IMR-90 (cell line): ENCODE data around the gene GUCY1A2. TPM values are rescaled to one million over a fixed set of nuclear protein-coding genes. Genes with fewer than 3 reads are reported as not detected.

Experiments used
- ATAC-seq: fragments of 200-7000 bp; cut with Tn5 transposase; 2 replicates; pipeline ENCODE4 v1.9.1; 2020; ENCODE audit warnings: low read depth, mild to moderate bottlenecking, moderate library complexity
- BruUV-seq: library from RNA; stranded (reverse); fragments of 400-500 nt; replicated peaks from 2 replicates; lab custom pipeline; 2021; lab: Mats Ljungman, UMichigan
- CTCF ChIA-PET: fragments of 300-600 bp; formaldehyde crosslinking; extraction: SDS; loops from one replicate; lab custom pipeline; 2021; ENCODE audit warnings: antibody characterized with exemption; lab: Yijun Ruan, JAX
- POLR2A ChIA-PET: fragments of 300-600 bp; sonication (Branson Sonifier 250); formaldehyde crosslinking; loops from one replicate; lab custom pipeline; 2022; ENCODE audit warnings: antibody characterized with exemption; ENCODE audit not compliant: unreplicated experiment; lab: Charles Lee
- DNase-seq: peaks from one replicate; pipeline ENCODE4 v3.0.0; 2013
- H2AFZ ChIP-seq: replicated peaks from 2 replicates; pipeline ENCODE3; 2013; ENCODE audit warnings: low read length, mild to moderate bottlenecking; ENCODE audit not compliant: poor library complexity
- H2AK5ac ChIP-seq: 2 replicates; pipeline ENCODE4 v1.6.1; 2013; ENCODE audit warnings: low read depth, low read length, inconsistent platforms
- H2AK9ac ChIP-seq: replicated peaks from 2 replicates; pipeline ENCODE3; 2013; ENCODE audit warnings: mild to moderate bottlenecking, low read depth, low read length, moderate library complexity; ENCODE audit not compliant: poor library complexity
- H2BK120ac ChIP-seq: 2 replicates; pipeline ENCODE4 v1.6.1; 2013; ENCODE audit warnings: low read depth, low read length, inconsistent platforms
- H2BK15ac ChIP-seq: 3 replicates; pipeline ENCODE4 v1.6.1; 2013; ENCODE audit warnings: low read depth, low read length, inconsistent platforms
- H2BK20ac ChIP-seq: 2 replicates; pipeline ENCODE4 v1.6.1; 2013; ENCODE audit warnings: low read depth, mild to moderate bottlenecking, inconsistent platforms, low read length, moderate library complexity
- H2BK5ac ChIP-seq: 2 replicates; pipeline ENCODE4 v1.6.1; 2013; ENCODE audit warnings: mild to moderate bottlenecking, low read depth, low read length, inconsistent platforms; ENCODE audit not compliant: poor library complexity, severe bottlenecking
- H3K14ac ChIP-seq: replicated peaks from 2 replicates; pipeline ENCODE4 v1.6.1; 2013; ENCODE audit warnings: low read depth, low read length, inconsistent platforms
- H3K18ac ChIP-seq: 2 replicates; pipeline ENCODE4 v1.6.1; 2013; ENCODE audit warnings: low read depth, low read length, control low read depth
- H3K23ac ChIP-seq: 2 replicates; pipeline ENCODE4 v1.6.1; 2013; ENCODE audit warnings: low read depth, low read length, inconsistent platforms
- H3K27ac ChIP-seq: 2 replicates; pipeline ENCODE4 v1.5.1; 2013; ENCODE audit warnings: mild to moderate bottlenecking, control low read depth, low read length; ENCODE audit not compliant: insufficient read depth
- H3K27me3 ChIP-seq: 2 replicates; pipeline ENCODE4 v1.6.1; 2013; ENCODE audit warnings: low read length; ENCODE audit not compliant: control insufficient read depth, insufficient read depth
- H3K36me3 ChIP-seq: 2 replicates; pipeline ENCODE4 v1.6.1; 2013; ENCODE audit warnings: low read length, mixed read lengths; ENCODE audit not compliant: control insufficient read depth, insufficient read depth
- H3K4ac ChIP-seq: 2 replicates; pipeline ENCODE4 v1.6.1; 2013; ENCODE audit warnings: low read depth, low read length, inconsistent platforms
- H3K4me1 ChIP-seq: 2 replicates; pipeline ENCODE4 v1.6.1; 2013; ENCODE audit warnings: low read length, mixed read lengths; ENCODE audit not compliant: control insufficient read depth, insufficient read depth
- H3K4me2 ChIP-seq: 2 replicates; pipeline ENCODE4 v1.6.1; 2013; ENCODE audit warnings: low read depth, mild to moderate bottlenecking, control low read depth, low read length, moderate library complexity
- H3K4me3 ChIP-seq: 2 replicates; pipeline ENCODE4 v1.5.1; 2013; ENCODE audit warnings: low read depth, mild to moderate bottlenecking, control low read depth, low read length, moderate library complexity; ENCODE audit not compliant: insufficient read depth
- H3K56ac ChIP-seq: 2 replicates; pipeline ENCODE4 v1.6.1; 2013; ENCODE audit warnings: low read length, inconsistent platforms; ENCODE audit not compliant: insufficient read depth; ENCODE audit errors: extremely low read depth
- H3K79me1 ChIP-seq, 2 experiments: 2 replicates each; pipeline ENCODE4 v1.6.1; 2013; ENCODE audit warnings: low read length in 2 of 2, inconsistent platforms in 1 of 2, low read depth in 1 of 2
- H3K9ac ChIP-seq: 2 replicates; pipeline ENCODE4 v1.6.1; 2013; ENCODE audit warnings: low read depth, low read length, control low read depth
- H3K9me1 ChIP-seq: 2 replicates; pipeline ENCODE4 v1.6.1; 2013; ENCODE audit warnings: low read length, inconsistent platforms; ENCODE audit not compliant: insufficient read depth
- H3K9me3 ChIP-seq: 2 replicates; pipeline ENCODE4 v1.6.1; 2013; ENCODE audit warnings: low read length; ENCODE audit not compliant: control insufficient read depth, insufficient read depth
- H4K20me1 ChIP-seq: 2 replicates; pipeline ENCODE4 v1.6.1; 2013; ENCODE audit warnings: low read length, inconsistent platforms; ENCODE audit not compliant: insufficient read depth
- H4K5ac ChIP-seq: 2 replicates; pipeline ENCODE4 v1.6.1; 2013; ENCODE audit warnings: mild to moderate bottlenecking, low read depth, low read length, control low read depth
- H4K8ac ChIP-seq, 2 experiments: 2 replicates each; pipeline ENCODE4 v1.6.1; 2013; ENCODE audit warnings: low read depth in 2 of 2, low read length in 2 of 2, control low read depth in 1 of 2, inconsistent platforms in 1 of 2
- H4K91ac ChIP-seq: 2 replicates; pipeline ENCODE4 v1.6.1; 2013; ENCODE audit warnings: low read depth, low read length, inconsistent platforms; ENCODE audit not compliant: insufficient read depth
- BHLHE40 ChIP-seq: fragments of 150-350 bp; IDR thresholded peaks from 2 replicates; pipeline ENCODE4 v1.6.1; 2016; ENCODE audit warnings: mild to moderate bottlenecking, low read depth, low read length
- CEBPB ChIP-seq: IDR thresholded peaks from 2 replicates; pipeline ENCODE4 v1.6.1; 2012; ENCODE audit warnings: low read depth, low read length, improper control_type of control experiment
- FOS ChIP-seq: fragments of 150-350 bp; IDR thresholded peaks from 2 replicates; pipeline ENCODE4 v1.6.1; 2016; ENCODE audit warnings: low read depth, low read length
- MAFK ChIP-seq: IDR thresholded peaks from 2 replicates; pipeline ENCODE4 v1.6.1; 2012; ENCODE audit warnings: low read depth, low read length, improper control_type of control experiment
- POLR2A ChIP-seq: IDR thresholded peaks from 2 replicates; pipeline ENCODE4 v1.6.1; 2012; ENCODE audit warnings: mild to moderate bottlenecking, low read depth, low read length
- RCOR1 ChIP-seq: IDR thresholded peaks from 2 replicates; pipeline ENCODE4 v1.6.1; 2012; ENCODE audit warnings: mild to moderate bottlenecking, low read length, improper control_type of control experiment; ENCODE audit not compliant: insufficient replicate concordance
- RFX5 ChIP-seq: IDR thresholded peaks from 2 replicates; pipeline ENCODE4 v1.8.0; 2012; ENCODE audit warnings: low read depth, mild to moderate bottlenecking, low read length, moderate library complexity
- SMC3 ChIP-seq: fragments of 150-350 bp; IDR thresholded peaks from 2 replicates; pipeline ENCODE4 v1.6.1; 2016; ENCODE audit warnings: low read depth, mild to moderate bottlenecking, antibody characterized with exemption, low read length, moderate library complexity
- WGBS, 2 experiments: methylation state at CpG; one replicate each; pipeline versions ENCODE4 v1.1.5 to v1.1.7; 2013; ENCODE audit warnings: missing lambda C conversion rate in 2 of 2; ENCODE audit not compliant: insufficient read length in 1 of 2; ENCODE audit errors: extremely low coverage in 2 of 2; 5-methylcytosine and 5-hydroxymethylcytosine counted together
- dilution Hi-C: fragments of 300-500 bp; cut with HindIII; formaldehyde crosslinking; loops from one replicate; pipeline ENCODE4 v1.14.3; 2018; ENCODE audit warnings: low sequenced_read_pairs; ENCODE audit not compliant: unreplicated experiment
- in situ Hi-C: fragments of 300-500 bp; cut with MboI; formaldehyde crosslinking; loops from 3 replicates; pipeline ENCODE4 v1.14.3; 2019; ENCODE audit warnings: low sequenced_read_pairs, inconsistent platforms, mixed read lengths
- intact Hi-C: fragments of 100-400 bp; cut with micrococcal nuclease; formaldehyde crosslinking; loops from 2 replicates; pipeline ENCODE4 v1.10.0; 2022
- polyA plus RNA-seq, 3 experiments: library from polyadenylated mRNA; depleted of rRNA; stranded (reverse); fragments of >200 nt; gene quantifications; 2 replicates each; pipeline ENCODE4 v1.2.3, GENCODE V29; 2012; ENCODE audit warnings: low replicate concordance in 1 of 3
- total RNA-seq: library from RNA; depleted of rRNA; stranded (reverse); fragments of >200 nt; gene quantifications from 2 replicates; pipeline ENCODE4 v1.2.3, GENCODE V29; 2012
- TF ChIP-seq, protein P1 (sequence below): conservative IDR thresholded peaks from 2 replicates; pipeline ENCODE4 v1.5.1; 2012; ENCODE audit warnings: mild to moderate bottlenecking, low read depth, low read length, improper control_type of control experiment
- TF ChIP-seq, protein P2 (sequence below): fragments of 150-350 bp; IDR thresholded peaks from 2 replicates; pipeline ENCODE4 v1.6.1; 2016; ENCODE audit warnings: low read depth, mild to moderate bottlenecking, low read length, moderate library complexity, borderline replicate concordance

Gene GUCY1A2
- total and polyA plus RNA-seq, 2 of the 4 experiments (the other 2 are of a cell fraction): under 0.01 to 0.03 TPM

GRCh38 chr11:106959386-106959785, 58.9 kb downstream of the GUCY1A2 start:
- Histone ChIP-seq H4K20me1 (no peaks in the 10 kb centered on the region), H3K56ac (no peak overlapping the region), H2AFZ (no peak overlapping the region), H3K4me1 (no peaks in the 10 kb centered on the region; the same call in 1 of the 2 replicates), H3K23ac (no peak overlapping the region), H3K18ac (no peak overlapping the region), H3K9me1 (peaks cover 2% of the 10 kb centered on the region; the same call in 1 of the 2 replicates), H2BK15ac (no peak overlapping the region), H3K36me3 (no peaks in the 10 kb centered on the region), H3K4ac (no peak overlapping the region), H3K4me2 (no peak overlapping the region), H2BK120ac (no peak overlapping the region), H2AK9ac (no peak overlapping the region), H4K8ac (no peak overlapping the region), H3K27ac (no peak overlapping the region), H3K4me3 (no peak overlapping the region), H2BK20ac (no peak overlapping the region), H2BK5ac (no peak overlapping the region), H4K91ac (no peak overlapping the region), H3K9me3 (0 out of 2 replicates have a peak, but pooled peaks cover 2% of the 10 kb centered on the region), H4K5ac (no peak overlapping the region), H3K79me1 (no peaks in the 10 kb centered on the region), H3K14ac (no peak overlapping the region), H3K27me3 (no peaks in the 10 kb centered on the region), H3K9ac (no peak overlapping the region), H2AK5ac (no peak overlapping the region)
- DNase-seq (no peak), ATAC-seq (no peak)
- CTCF ChIA-PET: no interaction called here
- in situ Hi-C loops: no loop called here
- WGBS, 2 experiments: no CpG with 5 or more reads among the region's 3 CpGs
- intact Hi-C loops: no loop called here
- POLR2A ChIA-PET: no interaction called here
- TF ChIP-seq FOS: no peak
- TF ChIP-seq BHLHE40: no peak
- TF ChIP-seq RFX5: no peak
- TF ChIP-seq MAFK: no peak
- TF ChIP-seq RCOR1: no peak
- TF ChIP-seq, protein P1, sequence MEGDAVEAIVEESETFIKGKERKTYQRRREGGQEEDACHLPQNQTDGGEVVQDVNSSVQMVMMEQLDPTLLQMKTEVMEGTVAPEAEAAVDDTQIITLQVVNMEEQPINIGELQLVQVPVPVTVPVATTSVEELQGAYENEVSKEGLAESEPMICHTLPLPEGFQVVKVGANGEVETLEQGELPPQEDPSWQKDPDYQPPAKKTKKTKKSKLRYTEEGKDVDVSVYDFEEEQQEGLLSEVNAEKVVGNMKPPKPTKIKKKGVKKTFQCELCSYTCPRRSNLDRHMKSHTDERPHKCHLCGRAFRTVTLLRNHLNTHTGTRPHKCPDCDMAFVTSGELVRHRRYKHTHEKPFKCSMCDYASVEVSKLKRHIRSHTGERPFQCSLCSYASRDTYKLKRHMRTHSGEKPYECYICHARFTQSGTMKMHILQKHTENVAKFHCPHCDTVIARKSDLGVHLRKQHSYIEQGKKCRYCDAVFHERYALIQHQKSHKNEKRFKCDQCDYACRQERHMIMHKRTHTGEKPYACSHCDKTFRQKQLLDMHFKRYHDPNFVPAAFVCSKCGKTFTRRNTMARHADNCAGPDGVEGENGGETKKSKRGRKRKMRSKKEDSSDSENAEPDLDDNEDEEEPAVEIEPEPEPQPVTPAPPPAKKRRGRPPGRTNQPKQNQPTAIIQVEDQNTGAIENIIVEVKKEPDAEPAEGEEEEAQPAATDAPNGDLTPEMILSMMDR: no peak
- TF ChIP-seq, protein P2, sequence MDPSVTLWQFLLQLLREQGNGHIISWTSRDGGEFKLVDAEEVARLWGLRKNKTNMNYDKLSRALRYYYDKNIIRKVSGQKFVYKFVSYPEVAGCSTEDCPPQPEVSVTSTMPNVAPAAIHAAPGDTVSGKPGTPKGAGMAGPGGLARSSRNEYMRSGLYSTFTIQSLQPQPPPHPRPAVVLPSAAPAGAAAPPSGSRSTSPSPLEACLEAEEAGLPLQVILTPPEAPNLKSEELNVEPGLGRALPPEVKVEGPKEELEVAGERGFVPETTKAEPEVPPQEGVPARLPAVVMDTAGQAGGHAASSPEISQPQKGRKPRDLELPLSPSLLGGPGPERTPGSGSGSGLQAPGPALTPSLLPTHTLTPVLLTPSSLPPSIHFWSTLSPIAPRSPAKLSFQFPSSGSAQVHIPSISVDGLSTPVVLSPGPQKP: no peak
- TF ChIP-seq SMC3: no peak
- TF ChIP-seq POLR2A: no peak
- no peak for TF ChIP-seq CEBPB
- dilution Hi-C loops: no loop called here
- no TSS peak for BruUV-seq
